ENCODE measurements around the gene SOWAHA.
"Not testable (repeated sequence)": the region's sequence is repeated elsewhere in the genome, so short reads cannot be mapped to it uniquely, and the experiment has no call there.

DNA sequence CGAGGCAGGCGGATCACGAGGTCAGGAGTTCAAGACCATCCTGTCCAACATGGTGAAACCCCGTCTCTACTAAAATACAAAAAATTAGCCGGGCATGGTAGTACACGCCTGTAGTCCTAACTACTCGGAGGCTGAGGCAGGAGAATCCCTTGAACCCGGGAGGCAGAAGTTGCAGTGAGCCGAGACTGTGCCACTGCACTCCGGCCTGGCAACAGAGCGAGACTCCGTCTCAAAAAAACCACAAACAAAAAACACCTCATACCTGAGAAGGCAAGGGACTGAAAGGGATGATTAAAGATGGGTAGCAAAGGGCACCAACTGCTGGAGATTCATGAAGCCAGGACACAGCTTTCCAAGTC, 6.3 kb upstream of the SOWAHA start:
- not testable (repeated sequence) for TF ChIP-seq TAF1 (IDR thresholded peaks at IDR 0.05; ENCODE audit: borderline replicate concordance, low read depth, low read length); POLR2A (IDR thresholded peaks at IDR 0.05; ENCODE audit: low read depth, low read length)
